Duodenal mucosa (tissue), 2 donors: ENCODE results near the gene ZNF496.

Experiments
- H3K27ac ChIP-seq: one replicate; pipeline ENCODE4 v1.7.0; 2013; ENCODE audit warnings: low read depth, low read length
- H3K27me3 ChIP-seq, 2 donors: one replicate each; pipeline ENCODE4 v1.7.0; 2013; ENCODE audit warnings: low read length in 2 of 2, control low read depth in 1 of 2; ENCODE audit not compliant: insufficient read depth in 2 of 2, control insufficient read depth in 1 of 2
- H3K36me3 ChIP-seq, 2 donors: one replicate each; pipeline ENCODE4 v1.7.0; 2013; ENCODE audit warnings: low read length in 2 of 2, control low read depth in 1 of 2; ENCODE audit not compliant: insufficient read depth in 2 of 2, control insufficient read depth in 1 of 2
- H3K4me1 ChIP-seq, 2 donors: one replicate each; pipeline ENCODE4 v1.7.0; 2013; ENCODE audit warnings: low read length in 2 of 2, control low read depth in 1 of 2; ENCODE audit not compliant: insufficient read depth in 2 of 2, control insufficient read depth in 1 of 2
- H3K4me3 ChIP-seq, 2 donors: one replicate each; pipeline ENCODE4 v1.7.0; 2013; ENCODE audit warnings: low read length in 2 of 2, low read depth in 1 of 2
- H3K9ac ChIP-seq, 2 donors: one replicate each; pipeline ENCODE4 v1.7.0; 2013; ENCODE audit warnings: low read length in 2 of 2, low read depth in 1 of 2
- H3K9me3 ChIP-seq, 2 donors: one replicate each; pipeline ENCODE4 v1.7.0; 2013; ENCODE audit warnings: low read length in 2 of 2, control low read depth in 1 of 2; ENCODE audit not compliant: control insufficient read depth in 1 of 2

ZNF496 gene

GRCh38 chr1:247316590-247317197 is 15.0 kb downstream of the ZNF496 start:
- H3K36me3 ChIP-seq: peaks cover 0 to 22% of the 10 kb centered on the region in 2 donors
- no peaks in the 10 kb centered on the region for H3K27me3 ChIP-seq
- no peaks in the 10 kb centered on the region for H3K4me1 ChIP-seq
- no peaks in the 10 kb centered on the region for H3K9me3 ChIP-seq
- H3K9ac ChIP-seq: no peak overlapping the region
- no peak overlapping the region for H3K27ac ChIP-seq
- no peak overlapping the region for H3K4me3 ChIP-seq

GRCh38 chr1:247304031-247304430 is 27.6 kb downstream of the ZNF496 start:
- peaks cover 12 to 62% of the 10 kb centered on the region in 2 donors for H3K36me3 ChIP-seq
- peaks cover 4% of the 10 kb centered on the region in 2 donors for H3K4me1 ChIP-seq
- no peaks in the 10 kb centered on the region for H3K9me3 ChIP-seq
- H3K9ac ChIP-seq: no peak overlapping the region
- no peak overlapping the region for H3K27ac ChIP-seq
- no peaks in the 10 kb centered on the region for H3K27me3 ChIP-seq
- H3K4me3 ChIP-seq: no peak overlapping the region

- H3K9me3 ChIP-seq: no peaks in the 10 kb centered on the region
- peaks cover 4% of the 10 kb centered on the region in 2 donors for H3K4me1 ChIP-seq
- H3K9ac ChIP-seq: no peak overlapping the region
- no peak overlapping the region for H3K4me3 ChIP-seq
- no peak overlapping the region for H3K27ac ChIP-seq
- H3K27me3 ChIP-seq: no peaks in the 10 kb centered on the region
- H3K36me3 ChIP-seq: peaks cover 8 to 56% of the 10 kb centered on the region in 2 donors
These were observed 28.5 kb downstream of the ZNF496 start for GRCh38 chr1:247303216-247303615.

GRCh38 chr1:247301176-247301540 is 30.5 kb downstream of the ZNF496 start:
- no peak overlapping the region for H3K27ac ChIP-seq
- peaks cover 5 to 42% of the 10 kb centered on the region in 2 donors for H3K36me3 ChIP-seq
- no peaks in the 10 kb centered on the region for H3K27me3 ChIP-seq
- H3K4me3 ChIP-seq: no peak overlapping the region
- no peak overlapping the region for H3K9ac ChIP-seq
- no peaks in the 10 kb centered on the region for H3K9me3 ChIP-seq
- H3K4me1 ChIP-seq: peaks cover 4% of the 10 kb centered on the region in 2 donors

GRCh38 chr1:247300491-247301175 is 31.0 kb downstream of the ZNF496 start:
- Histone ChIP-seq H3K36me3 (peaks cover 5 to 39% of the 10 kb centered on the region in 2 donors), H3K4me1 (peaks cover 4% of the 10 kb centered on the region in 2 donors)

GRCh38 chr1:247299723-247300381 is 31.8 kb downstream of the ZNF496 start:
- Histone ChIP-seq H3K36me3 (peaks cover 5 to 33% of the 10 kb centered on the region in 2 donors), H3K4me1 (peaks cover 4% of the 10 kb centered on the region in 2 donors), H3K27ac (no peak overlapping the region), H3K27me3 (no peaks in the 10 kb centered on the region), H3K9ac (no peak overlapping the region), H3K4me3 (no peak overlapping the region), H3K9me3 (no peaks in the 10 kb centered on the region)

More at GRCh38 chr1:247300491-247301175, 31.0 kb downstream of the ZNF496 start:
- Histone ChIP-seq H3K27ac (no peak overlapping the region), H3K4me3 (no peak overlapping the region), H3K27me3 (no peaks in the 10 kb centered on the region), H3K9ac (no peak overlapping the region), H3K9me3 (no peaks in the 10 kb centered on the region)

GRCh38 chr1:247298701-247299100 is 33.0 kb downstream of the ZNF496 start:
- Histone ChIP-seq H3K4me1 (peaks cover 3 to 4% of the 10 kb centered on the region in 2 donors), H3K27me3 (no peaks in the 10 kb centered on the region), H3K27ac (no peak overlapping the region), H3K9me3 (no peaks in the 10 kb centered on the region), H3K36me3 (peaks cover 5 to 29% of the 10 kb centered on the region in 2 donors), H3K9ac (no peak overlapping the region), H3K4me3 (no peak overlapping the region)

- H3K27me3 ChIP-seq: no peaks in the 10 kb centered on the region
- H3K4me1 ChIP-seq: peaks cover 0 to under 1% of the 10 kb centered on the region in 2 donors
- no peaks in the 10 kb centered on the region for H3K9me3 ChIP-seq
- no peak overlapping the region for H3K4me3 ChIP-seq
- no peak overlapping the region for H3K9ac ChIP-seq
- no peak overlapping the region for H3K27ac ChIP-seq
- H3K36me3 ChIP-seq: peaks cover 5 to 23% of the 10 kb centered on the region in 2 donors
These were observed 33.6 kb downstream of the ZNF496 start for GRCh38 chr1:247298124-247298481.

- Histone ChIP-seq H3K9ac (no peak overlapping the region), H3K27ac (no peak overlapping the region), H3K4me3 (no peak overlapping the region), H3K27me3 (no peaks in the 10 kb centered on the region), H3K36me3 (peaks cover 0 to 17% of the 10 kb centered on the region in 2 donors), H3K4me1 (no peaks in the 10 kb centered on the region), H3K9me3 (no peaks in the 10 kb centered on the region)
These were observed 34.2 kb downstream of the ZNF496 start for GRCh38 chr1:247297263-247298123.
